ENCODE data around the gene USP20.

The USP20 gene

GRCh38 chr9:129921905-129922304 lies 86.6 kb downstream of the USP20 start:
- in situ Hi-C loops (cut with MboI; ENCODE audit: low pct_unique_long_range_greater_than_20kb, low sequenced_read_pairs, unreplicated experiment), result no loop called here
- TF ChIP-seq CTCF (IDR thresholded peaks at IDR 0.05; ENCODE audit: extremely low read depth, insufficient read depth, missing control alignments), result no peak
- no peak for DNase-seq (ENCODE audit: low spot score)

GRCh38 chr9:129923589-129923988 lies 88.3 kb downstream of the USP20 start:
- in situ Hi-C loops (cut with MboI; ENCODE audit: low pct_unique_long_range_greater_than_20kb, low sequenced_read_pairs, unreplicated experiment), result no loop called here
- no peak for DNase-seq (ENCODE audit: low spot score)
- TF ChIP-seq CTCF (IDR thresholded peaks at IDR 0.05; ENCODE audit: extremely low read depth, insufficient read depth, missing control alignments), result no peak

GRCh38 chr9:129929496-129930125 lies 94.4 kb downstream of the USP20 start:
- no peak for DNase-seq (ENCODE audit: low spot score)
- in situ Hi-C loops (cut with MboI; ENCODE audit: low pct_unique_long_range_greater_than_20kb, low sequenced_read_pairs, unreplicated experiment), result no loop called here
- no peak for TF ChIP-seq CTCF (IDR thresholded peaks at IDR 0.05; ENCODE audit: extremely low read depth, insufficient read depth, missing control alignments)

GRCh38 chr9:129930743-129931142 lies 95.5 kb downstream of the USP20 start:
- in situ Hi-C loops (cut with MboI; ENCODE audit: low pct_unique_long_range_greater_than_20kb, low sequenced_read_pairs, unreplicated experiment), result no loop called here
- TF ChIP-seq CTCF (IDR thresholded peaks at IDR 0.05; ENCODE audit: extremely low read depth, insufficient read depth, missing control alignments), result no peak

More at GRCh38 chr9:129930743-129931142, 95.5 kb downstream of the USP20 start:
- no peak for DNase-seq (ENCODE audit: low spot score)

All from GM13977 (cell line).